Erythroblast (primary cell): ENCODE results near the gene PRKD3.

ENCODE experiments used
- GATA1 ChIP-seq: IDR thresholded peaks from 2 replicates; pipeline ENCODE4 v1.6.1; 2011; ENCODE audit warnings: low read depth, mild to moderate bottlenecking, control low read depth, low read length, moderate library complexity
- POLR2A ChIP-seq: IDR thresholded peaks from 2 replicates; pipeline ENCODE4 v1.6.1; 2011; ENCODE audit warnings: mild to moderate bottlenecking, low read length

- TF ChIP-seq POLR2A (no peak), GATA1 (no peak)
These were observed 6.2 kb downstream of the PRKD3 start for GRCh38 chr2:37318401-37318800.
